Measurements from ENCODE around the gene PCDH18.
"Not testable (repeated sequence)": the region's sequence is repeated elsewhere in the genome, so short reads cannot be mapped to it uniquely, and the experiment has no call there.

Gene PCDH18

GRCh38 chr4:137531986-137532868 lies at the start of gene PCDH18:
Gene PCDH18 (minus strand): TSS chr4:137532494. CDS start chr4:137532088, 406 bp downstream.
- DNase-seq (ENCODE audit: low read depth): no peak

DNA sequence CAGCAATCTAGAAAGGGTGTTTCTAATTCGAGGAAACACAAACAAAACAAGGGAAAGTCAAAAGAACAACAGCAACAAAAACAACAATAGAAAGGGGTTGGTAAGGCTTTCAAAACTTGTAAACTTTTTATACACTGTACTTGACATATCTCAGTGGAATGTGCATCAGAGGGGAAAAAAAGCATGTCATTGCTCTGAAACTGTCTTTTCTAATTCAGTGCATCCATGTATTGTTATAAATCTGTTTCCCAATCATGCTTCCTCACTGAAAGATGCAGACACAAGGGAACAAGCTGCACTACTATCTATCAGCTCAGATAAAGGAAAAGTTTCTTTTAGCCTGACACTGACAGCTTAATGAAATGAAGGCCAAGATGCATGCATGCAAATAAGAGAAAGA lies 44.2 kb upstream of the PCDH18 start:
- DNase-seq (ENCODE audit: low read depth): no peak

DNA sequence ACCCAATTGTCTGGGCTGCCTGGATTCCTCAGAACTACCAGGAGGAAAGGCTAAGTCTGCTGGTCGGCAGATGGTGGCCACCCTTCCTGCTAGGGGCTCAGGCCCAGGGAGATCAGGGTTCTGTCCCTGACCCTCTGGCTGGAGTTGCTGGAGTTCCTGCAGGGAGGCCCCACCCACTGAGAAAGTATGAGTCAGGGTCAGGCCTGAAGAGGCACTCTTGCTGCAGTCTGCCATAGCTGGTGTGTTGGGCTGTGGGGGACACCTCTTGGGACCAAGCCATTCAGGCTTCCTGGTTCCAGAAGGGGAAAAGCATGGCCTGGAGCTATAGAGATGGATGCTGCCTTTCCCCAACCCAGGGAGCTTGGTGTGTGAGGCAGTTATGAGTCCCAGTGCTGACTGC lies 40.4 kb upstream of the PCDH18 start:
- DNase-seq (ENCODE audit: low read depth): no peak

- no peak for DNase-seq (ENCODE audit: low read depth)
These were observed 39.9 kb upstream of the PCDH18 start for GRCh38 chr4:137572163-137572562.

- DNase-seq (ENCODE audit: low read depth): no peak
These were observed 27.5 kb upstream of the PCDH18 start for GRCh38 chr4:137559801-137560200.

- no peak for DNase-seq (ENCODE audit: low read depth)
These were observed 26.7 kb upstream of the PCDH18 start for GRCh38 chr4:137558951-137559350.

DNA sequence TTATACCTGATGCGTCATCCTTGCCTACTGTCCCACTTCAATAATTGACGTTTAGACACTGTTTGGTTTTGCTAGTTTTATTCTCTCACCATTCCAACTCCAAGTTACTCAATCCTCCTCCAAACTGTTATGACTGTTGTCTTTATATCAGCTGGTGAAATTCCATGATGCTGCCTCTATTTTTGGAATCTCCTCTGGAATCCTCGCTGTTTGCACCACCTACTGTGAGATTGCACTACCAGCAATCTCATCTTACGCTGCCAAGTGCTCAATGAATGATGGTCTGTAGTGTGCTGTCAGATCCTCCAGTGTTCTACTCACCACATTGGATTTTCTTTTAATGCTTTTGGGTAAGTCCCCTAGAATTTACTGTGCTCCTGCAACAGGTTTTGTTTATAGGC lies 13.2 kb upstream of the PCDH18 start:
- no peak for DNase-seq (ENCODE audit: low read depth)

- no peak for DNase-seq (ENCODE audit: low read depth)
These were observed 11.4 kb upstream of the PCDH18 start for GRCh38 chr4:137543648-137544047.

DNA sequence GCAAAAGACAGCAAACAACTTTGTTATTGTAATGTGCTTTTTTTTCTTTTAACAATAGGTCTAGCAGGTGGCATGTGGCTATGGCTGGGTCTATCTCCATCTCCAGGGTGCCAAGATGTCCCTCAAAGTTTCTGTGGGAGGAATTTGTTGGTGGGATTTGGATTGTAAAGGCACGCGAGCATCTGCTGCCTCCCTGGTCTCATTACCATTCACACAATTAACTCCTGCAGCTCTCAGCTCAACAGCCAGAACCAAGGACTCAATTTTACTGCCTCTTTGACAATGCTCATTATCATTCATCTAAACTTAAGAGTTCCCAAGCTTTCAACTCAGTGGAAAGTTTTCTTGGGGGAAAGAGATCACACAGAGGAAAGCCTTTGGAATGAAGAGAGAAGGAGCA lies 10.9 kb upstream of the PCDH18 start:
- DNase-seq (ENCODE audit: low read depth): no peak

DNA sequence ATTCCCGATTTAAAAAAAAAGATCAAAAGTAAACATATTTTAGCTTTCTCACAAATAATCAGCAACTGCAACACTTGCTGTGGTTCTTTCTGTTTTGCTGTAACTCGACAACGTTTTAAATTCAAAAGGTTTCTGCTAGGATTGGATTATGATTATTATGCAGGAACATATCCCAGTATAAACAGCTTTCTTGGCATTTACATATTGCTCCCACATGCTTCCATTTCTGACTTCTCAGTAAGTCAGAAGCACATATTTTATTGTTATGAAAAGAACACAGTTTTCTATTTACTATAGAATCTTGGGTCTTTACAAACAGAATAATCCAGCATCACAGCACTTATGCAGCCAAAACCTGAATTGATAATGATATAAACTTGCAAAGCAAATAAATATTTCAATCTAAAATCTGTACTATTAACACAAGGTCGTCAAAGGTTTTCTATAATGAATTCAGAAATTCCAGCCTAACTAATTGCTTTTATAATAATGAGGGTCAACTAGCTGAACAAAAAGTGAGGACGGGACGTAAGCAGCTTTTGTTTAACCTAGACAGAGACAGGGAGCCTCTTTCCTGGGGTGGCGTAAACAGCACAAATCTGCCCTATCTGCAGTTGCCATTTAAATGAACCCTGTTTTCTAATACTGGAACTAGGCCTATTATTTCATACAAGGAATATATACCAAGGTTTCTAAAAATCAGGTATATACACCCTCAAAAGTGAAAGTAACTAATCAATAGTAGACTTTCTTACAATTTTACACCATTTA lies 9.8 kb upstream of the PCDH18 start:
- no peak for DNase-seq (ENCODE audit: low read depth)

DNA sequence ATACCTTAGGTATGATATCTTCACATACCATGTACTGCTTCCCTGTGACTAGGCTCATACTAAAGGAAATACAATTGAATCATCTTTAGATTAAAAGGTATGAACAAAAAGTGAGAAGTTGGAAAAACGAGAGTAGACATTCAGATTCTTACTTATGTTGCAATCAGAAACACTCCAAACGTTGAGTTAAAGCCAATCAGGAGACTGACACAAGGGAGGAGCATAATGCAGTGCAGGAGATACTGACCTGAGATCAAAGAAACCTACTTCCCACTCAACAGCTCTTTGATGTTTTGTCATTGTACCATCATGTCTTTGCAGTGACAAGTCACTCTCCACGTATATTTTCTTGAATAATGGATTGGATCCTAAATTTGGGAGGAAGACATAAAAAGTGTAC lies 8.9 kb upstream of the PCDH18 start:
- no peak for DNase-seq (ENCODE audit: low read depth)

DNA sequence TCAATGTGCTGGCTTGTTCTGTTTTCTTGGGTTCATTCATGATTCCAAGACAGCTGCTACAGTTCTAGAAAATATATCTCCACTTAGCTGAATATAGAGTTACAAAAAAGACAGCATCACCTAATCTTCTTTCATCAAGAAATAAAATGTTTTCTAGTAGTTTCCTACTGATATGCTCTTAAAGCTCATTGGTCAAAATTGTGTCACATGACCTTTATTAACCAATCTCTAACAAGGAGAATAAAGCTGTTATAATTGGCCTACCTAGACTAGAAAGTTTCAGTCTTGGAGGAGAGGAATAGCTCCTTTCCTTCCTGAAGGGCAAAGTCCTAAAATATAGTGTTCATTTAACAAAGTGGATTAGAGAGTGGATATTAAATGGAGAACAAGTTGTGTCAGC lies 8.1 kb upstream of the PCDH18 start:
- DNase-seq (ENCODE audit: low read depth): no peak

- DNase-seq (ENCODE audit: low read depth): no peak
These were observed 6.2 kb upstream of the PCDH18 start for GRCh38 chr4:137538526-137538925.

DNA sequence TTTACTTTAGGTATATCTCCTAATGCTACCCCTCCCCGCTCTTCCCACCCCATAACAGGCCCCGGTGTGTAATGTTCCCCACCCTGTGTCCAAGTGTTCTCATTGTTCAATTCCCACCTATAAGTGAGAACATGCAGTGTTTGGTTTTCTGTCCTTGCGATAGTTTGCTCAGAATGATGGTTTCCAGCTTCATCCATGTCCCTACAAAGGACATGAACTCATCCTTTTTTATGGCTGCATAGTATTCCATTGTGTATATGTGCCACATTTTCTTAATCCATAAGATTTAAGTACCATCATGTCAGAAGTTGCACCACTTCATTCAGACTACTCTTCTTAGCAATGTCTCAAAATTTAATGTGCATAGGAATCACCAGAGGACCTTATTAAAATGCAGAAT lies 5.5 kb upstream of the PCDH18 start:
- not testable (repeated sequence) for DNase-seq (ENCODE audit: low read depth)

- no peak for DNase-seq (ENCODE audit: low read depth)
These were observed 4.7 kb upstream of the PCDH18 start for GRCh38 chr4:137536789-137537561.

- DNase-seq (ENCODE audit: low read depth): no peak
These were observed 3.4 kb upstream of the PCDH18 start for GRCh38 chr4:137535718-137536117.

GRCh38 chr4:137534516-137534915 lies 2.2 kb upstream of the PCDH18 start:
- DNase-seq (ENCODE audit: low read depth): no peak

DNA sequence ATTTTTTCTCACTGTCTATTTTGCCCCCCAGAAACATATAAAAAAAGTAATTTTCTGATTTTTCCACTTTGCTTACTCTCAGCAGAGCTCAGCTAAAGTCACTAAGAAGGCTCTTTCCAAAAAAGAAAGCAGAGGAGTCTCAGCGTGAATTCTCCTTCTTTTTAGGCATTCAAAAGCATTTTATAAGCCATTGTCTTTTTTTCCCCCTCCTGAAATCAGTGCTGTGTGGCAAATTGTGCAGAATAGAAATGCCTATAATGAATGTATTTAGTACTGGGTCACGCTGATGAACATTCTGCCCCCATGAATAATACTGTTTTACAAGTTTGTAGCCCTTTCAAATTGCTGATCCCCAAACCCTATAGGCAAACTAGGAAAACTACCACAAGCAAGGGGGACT lies 1.6 kb upstream of the PCDH18 start:
- DNase-seq (ENCODE audit: low read depth): no peak

- DNase-seq (ENCODE audit: low read depth): no peak
These were observed 559 bp upstream of the PCDH18 start for GRCh38 chr4:137532869-137533236.

DNA sequence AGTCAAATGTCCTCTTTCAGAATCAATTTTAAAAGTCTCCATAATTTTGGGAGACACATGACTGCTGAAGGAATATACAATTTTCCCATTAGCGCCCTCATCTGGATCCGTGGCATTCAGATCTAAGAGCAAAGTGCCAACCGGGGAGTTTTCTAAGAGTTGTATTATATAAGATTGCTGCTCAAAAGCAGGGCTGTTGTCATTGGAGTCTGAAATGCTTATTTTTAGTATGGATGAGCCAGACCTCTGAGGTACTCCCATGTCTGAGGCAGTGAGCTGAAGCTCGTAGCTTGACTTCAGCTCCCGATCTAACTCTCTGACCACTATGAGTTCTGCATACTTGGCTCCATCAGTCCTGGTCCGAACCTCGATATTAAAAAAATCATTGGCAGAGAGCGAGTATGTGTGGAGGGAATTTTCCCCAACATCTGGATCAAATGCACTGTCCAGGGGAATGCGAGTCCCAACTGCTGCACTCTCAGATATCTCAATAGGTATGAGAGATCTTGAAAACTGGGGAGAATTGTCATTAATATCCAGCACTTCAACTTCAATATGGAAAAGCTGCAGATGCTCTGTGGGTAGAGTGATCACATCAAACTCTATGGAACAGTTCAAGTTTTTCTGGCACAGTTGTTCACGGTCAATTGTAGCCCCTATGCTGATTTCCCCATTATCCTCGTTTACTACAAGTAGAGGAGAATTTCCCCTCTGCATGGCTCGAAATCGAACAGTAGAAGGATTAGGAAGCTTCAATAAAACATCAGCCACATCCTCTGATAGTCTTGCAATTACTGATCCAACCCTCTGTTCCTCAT lies 917 bp downstream of the PCDH18 start:
- no peak for DNase-seq (ENCODE audit: low read depth)

DNA sequence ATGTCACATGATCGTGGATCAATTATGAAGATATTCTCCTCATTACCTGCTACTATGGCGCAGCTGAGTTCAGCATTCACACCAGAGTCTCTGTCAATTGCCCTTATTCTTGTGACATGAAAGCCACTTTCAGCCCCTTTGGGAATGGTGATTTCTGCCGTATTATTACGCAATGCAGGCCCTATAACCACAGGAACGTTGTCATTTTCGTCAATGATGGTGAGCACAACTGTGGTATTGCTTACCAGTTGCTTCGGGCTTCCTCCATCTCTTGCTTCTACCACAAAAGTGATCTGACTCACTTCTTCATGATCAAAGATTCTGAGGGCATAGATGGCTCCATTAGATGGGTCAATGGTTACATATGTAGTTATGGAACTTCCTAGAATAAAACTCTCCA lies 2.1 kb downstream of the PCDH18 start:
- DNase-seq (ENCODE audit: low read depth): no peak

DNA sequence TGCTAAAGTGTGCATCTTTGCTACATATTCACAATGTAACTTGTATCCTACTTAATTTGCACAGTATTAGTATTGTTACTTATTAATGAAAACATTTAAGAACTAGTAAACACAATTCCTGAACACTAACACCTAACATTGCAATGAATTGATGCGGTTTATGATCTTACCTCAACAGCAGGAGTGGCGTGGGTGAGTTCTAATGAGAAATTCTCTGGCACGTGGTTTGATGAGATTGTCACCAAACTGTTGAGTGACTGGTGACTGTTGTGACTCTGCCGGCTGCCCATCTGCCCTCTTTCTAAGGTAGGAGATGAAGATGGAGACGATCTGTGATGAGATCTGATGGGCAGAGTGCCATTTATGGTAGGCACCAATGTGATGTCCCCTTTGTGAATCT lies 2.9 kb downstream of the PCDH18 start:
- DNase-seq (ENCODE audit: low read depth): no peak

Data from stimulated activated CD8-positive, alpha-beta memory T cell treated with anti-CD3 and anti-CD28 coated beads, Interleukin-15, amount 100 ng/mL, for 1 hour (primary cell).